Measurements from ENCODE around the gene GGA2.

GGA2 gene

GRCh38 chr16:23523321-23523720 is 13.0 kb upstream of the GGA2 start:
- TF ChIP-seq REST (IDR thresholded peaks at IDR 0.05; ENCODE audit: insufficient read depth in 1 of 2, low read depth in 2 of 2, low read length in 2 of 2) = no peak
- no peak for TF ChIP-seq TAF1 (IDR thresholded peaks at IDR 0.05; ENCODE audit: borderline replicate concordance, insufficient read depth, low read length)
- TF ChIP-seq SIN3A (IDR thresholded peaks at IDR 0.05; ENCODE audit: borderline replicate concordance, insufficient read depth, low read length) = no peak
- TF ChIP-seq FOXP2 (optimal IDR thresholded peaks at IDR 0.05; ENCODE audit: borderline replicate concordance, extremely low read depth, extremely low read length, insufficient read depth) = no peak
- no peak for TF ChIP-seq POLR2AphosphoS5 (IDR thresholded peaks at IDR 0.05; ENCODE audit: low read depth, low read length)

- TF ChIP-seq POLR2AphosphoS5 (IDR thresholded peaks at IDR 0.05; ENCODE audit: low read depth, low read length) = no peak
- TF ChIP-seq FOXP2 (optimal IDR thresholded peaks at IDR 0.05; ENCODE audit: borderline replicate concordance, extremely low read depth, extremely low read length, insufficient read depth) = no peak
- TF ChIP-seq TAF1 (IDR thresholded peaks at IDR 0.05; ENCODE audit: borderline replicate concordance, insufficient read depth, low read length) = no peak
- no peak for TF ChIP-seq REST (IDR thresholded peaks at IDR 0.05; ENCODE audit: insufficient read depth in 1 of 2, low read depth in 2 of 2, low read length in 2 of 2)
- no peak for TF ChIP-seq SIN3A (IDR thresholded peaks at IDR 0.05; ENCODE audit: borderline replicate concordance, insufficient read depth, low read length)
Measured at GRCh38 chr16:23521965-23522364, 11.7 kb upstream of the GGA2 start.

GRCh38 chr16:23521037-23521743 is 10.9 kb upstream of the GGA2 start:
- TF ChIP-seq SIN3A (IDR thresholded peaks at IDR 0.05; ENCODE audit: borderline replicate concordance, insufficient read depth, low read length) = no peak
- TF ChIP-seq TAF1 (IDR thresholded peaks at IDR 0.05; ENCODE audit: borderline replicate concordance, insufficient read depth, low read length) = no peak
- TF ChIP-seq FOXP2 (optimal IDR thresholded peaks at IDR 0.05; ENCODE audit: borderline replicate concordance, extremely low read depth, extremely low read length, insufficient read depth) = no peak
- no peak for TF ChIP-seq POLR2AphosphoS5 (IDR thresholded peaks at IDR 0.05; ENCODE audit: low read depth, low read length)
- no peak for TF ChIP-seq REST (IDR thresholded peaks at IDR 0.05; ENCODE audit: insufficient read depth in 1 of 2, low read depth in 2 of 2, low read length in 2 of 2)

GRCh38 chr16:23520500-23520899 is 10.2 kb upstream of the GGA2 start:
- TF ChIP-seq SIN3A (IDR thresholded peaks at IDR 0.05; ENCODE audit: borderline replicate concordance, insufficient read depth, low read length) (no peak), REST (IDR thresholded peaks at IDR 0.05; ENCODE audit: insufficient read depth in 1 of 2, low read depth in 2 of 2, low read length in 2 of 2) (no peak), TAF1 (IDR thresholded peaks at IDR 0.05; ENCODE audit: borderline replicate concordance, insufficient read depth, low read length) (no peak), FOXP2 (optimal IDR thresholded peaks at IDR 0.05; ENCODE audit: borderline replicate concordance, extremely low read depth, extremely low read length, insufficient read depth) (no peak), POLR2AphosphoS5 (IDR thresholded peaks at IDR 0.05; ENCODE audit: low read depth, low read length) (no peak)
